Stimulated activated CD4-positive, alpha-beta T cell treated with anti-CD3 and anti-CD28 coated beads, Interleukin-2, amount 100 ng/mL, for 48 hours (primary cell): ENCODE data around the gene SCAP.

ENCODE experiments used
- DNase-seq, 2 donors: peaks; one replicate each; pipeline ENCODE4 v3.0.0-alpha.2; 2020

Gene SCAP

GRCh38 chr3:47412842-47413520 lies 62.8 kb downstream of the SCAP start:
- no peak for DNase-seq

DNA sequence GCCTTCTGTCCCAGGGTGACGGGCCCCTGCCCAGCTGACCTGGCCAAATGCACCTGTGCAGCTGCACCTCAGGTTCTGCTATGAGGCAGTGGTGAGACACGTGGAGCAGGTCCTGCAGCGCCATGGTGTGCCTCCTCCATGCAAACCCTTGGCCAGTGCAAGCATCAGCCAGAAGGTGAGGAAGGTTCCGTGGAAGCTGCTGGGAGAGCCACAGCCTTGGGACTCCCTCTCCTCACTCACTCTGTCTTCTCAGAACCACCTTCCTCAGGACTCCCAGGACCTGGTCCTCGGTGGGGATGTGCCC lies 63.3 kb downstream of the SCAP start:
- no peak for DNase-seq

DNA sequence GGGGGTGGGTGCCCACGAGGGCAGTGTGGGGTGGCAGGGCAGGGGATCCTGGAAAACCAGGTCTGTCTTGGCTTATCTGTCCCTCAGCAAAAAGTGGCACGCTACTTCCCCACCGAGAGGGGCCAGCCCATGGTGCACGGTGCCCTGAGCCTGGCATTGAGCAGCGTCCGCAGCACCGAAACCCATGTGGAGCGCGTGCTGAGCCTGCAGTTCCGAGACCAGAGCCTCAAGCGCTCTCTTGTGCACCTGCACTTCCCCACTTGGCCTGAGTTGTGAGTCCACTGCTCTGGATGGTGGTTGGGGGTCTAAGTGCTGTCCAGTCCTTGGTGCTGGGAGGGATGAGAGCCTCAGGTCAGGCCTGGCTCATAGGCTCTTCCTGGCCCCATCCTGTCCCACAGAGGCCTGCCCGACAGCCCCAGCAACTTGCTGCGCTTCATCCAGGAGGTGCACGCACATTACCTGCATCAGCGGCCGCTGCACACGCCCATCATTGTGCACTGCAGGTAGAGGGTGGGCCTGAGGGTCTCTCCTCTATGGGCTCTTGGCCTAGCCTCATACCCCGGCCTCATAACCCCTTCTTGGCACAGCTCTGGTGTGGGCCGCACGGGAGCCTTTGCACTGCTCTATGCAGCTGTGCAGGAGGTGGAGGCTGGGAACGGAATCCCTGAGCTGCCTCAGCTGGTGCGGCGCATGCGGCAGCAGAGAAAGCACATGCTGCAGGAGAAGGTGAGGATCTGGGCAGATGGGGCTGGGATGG lies 63.9 kb downstream of the SCAP start:
- no peak for DNase-seq

DNA sequence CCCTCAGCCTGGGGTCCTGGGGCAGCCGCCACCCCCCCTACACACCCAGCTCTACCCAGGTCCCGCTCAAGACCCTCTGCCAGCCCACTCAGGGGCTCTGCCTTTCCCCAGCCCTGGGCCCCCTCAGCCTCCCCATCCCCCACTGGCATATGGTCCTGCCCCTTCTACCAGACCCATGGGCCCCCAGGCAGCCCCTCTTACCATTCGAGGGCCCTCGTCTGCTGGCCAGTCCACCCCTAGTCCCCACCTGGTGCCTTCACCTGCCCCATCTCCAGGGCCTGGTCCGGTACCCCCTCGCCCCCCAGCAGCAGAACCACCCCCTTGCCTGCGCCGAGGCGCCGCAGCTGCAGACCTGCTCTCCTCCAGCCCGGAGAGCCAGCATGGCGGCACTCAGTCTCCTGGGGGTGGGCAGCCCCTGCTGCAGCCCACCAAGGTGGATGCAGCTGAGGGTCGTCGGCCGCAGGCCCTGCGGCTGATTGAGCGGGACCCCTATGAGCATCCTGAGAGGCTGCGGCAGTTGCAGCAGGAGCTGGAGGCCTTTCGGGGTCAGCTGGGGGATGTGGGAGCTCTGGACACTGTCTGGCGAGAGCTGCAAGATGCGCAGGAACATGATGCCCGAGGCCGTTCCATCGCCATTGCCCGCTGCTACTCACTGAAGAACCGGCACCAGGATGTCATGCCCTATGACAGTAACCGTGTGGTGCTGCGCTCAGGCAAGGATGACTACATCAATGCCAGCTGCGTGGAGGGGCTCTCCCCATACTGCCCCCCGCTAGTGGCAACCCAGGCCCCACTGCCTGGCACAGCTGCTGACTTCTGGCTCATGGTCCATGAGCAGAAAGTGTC lies 64.7 kb downstream of the SCAP start:
- no peak for DNase-seq

- no peak for DNase-seq
Observed at GRCh38 chr3:47410417-47410720, 65.4 kb downstream of the SCAP start.

GRCh38 chr3:47409688-47410416 lies 65.9 kb downstream of the SCAP start:
- DNase-seq: no peak

GRCh38 chr3:47409284-47409683 lies 66.5 kb downstream of the SCAP start:
- DNase-seq: no peak

GRCh38 chr3:47408839-47409229 lies 66.9 kb downstream of the SCAP start:
- DNase-seq: no peak

DNA sequence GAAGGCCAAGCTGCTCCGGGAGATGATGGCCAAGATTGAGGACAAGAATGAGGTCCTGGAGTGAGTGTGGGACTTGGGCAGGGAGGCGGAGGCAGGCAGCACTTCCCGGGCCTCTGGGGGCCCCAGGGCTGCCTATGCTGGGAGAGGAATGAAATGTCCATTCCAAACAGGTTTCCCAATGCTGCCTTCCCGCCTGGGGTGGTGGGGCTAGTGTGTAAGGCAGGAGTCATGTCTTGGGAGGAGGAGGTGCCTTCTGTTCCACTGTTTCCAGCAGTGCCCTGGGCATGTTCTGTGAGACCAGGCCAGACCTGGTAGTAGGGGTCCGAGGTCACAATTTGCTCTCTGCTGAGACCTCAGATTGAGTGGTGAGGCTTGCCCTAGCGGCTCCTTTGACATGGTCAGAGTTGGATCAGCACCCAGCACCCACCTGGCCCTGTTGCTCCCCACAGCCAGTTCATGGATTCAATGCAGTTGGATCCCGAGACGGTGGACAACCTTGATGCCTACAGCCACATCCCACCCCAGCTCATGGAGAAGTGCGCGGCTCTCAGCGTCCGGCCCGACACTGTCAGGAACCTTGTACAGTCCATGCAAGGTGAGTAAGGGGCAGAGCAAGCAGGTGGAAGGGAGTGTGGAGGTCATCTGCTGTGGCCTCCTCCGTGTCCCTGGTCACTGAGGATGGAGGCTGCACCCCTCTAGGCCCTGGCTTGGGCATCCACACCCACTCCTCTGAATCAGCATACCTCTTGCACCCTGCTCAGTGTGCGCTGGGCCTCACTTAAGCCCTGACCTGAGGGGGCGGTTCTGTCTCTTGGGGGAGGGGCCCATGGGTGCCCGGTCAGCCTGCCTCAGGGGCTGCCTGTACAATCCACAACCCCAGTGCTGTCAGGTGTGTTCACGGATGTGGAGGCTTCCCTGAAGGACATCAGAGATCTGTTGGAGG lies 67.6 kb downstream of the SCAP start:
- DNase-seq: no peak

GRCh38 chr3:47407237-47407636 lies 68.5 kb downstream of the SCAP start:
- DNase-seq: no peak

DNA sequence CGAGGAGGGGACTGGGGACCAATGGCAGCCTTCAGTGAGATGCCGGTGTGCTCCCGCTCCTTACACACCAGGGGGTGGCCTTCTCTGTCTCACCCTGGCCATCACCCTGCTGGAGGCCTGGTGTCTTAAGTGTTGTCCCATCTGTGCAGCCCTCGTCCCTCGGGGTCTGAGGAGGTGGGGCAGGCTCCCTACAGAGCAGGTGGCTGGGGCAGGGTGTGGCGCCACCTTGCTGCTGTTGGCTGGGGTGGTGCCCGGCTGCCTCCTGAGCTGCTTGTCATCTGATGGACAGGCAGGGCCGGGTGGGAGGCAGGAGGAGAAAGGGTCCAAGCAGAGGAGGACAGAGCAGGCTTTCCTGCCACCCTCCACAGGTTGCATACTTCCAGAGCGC lies 69.0 kb downstream of the SCAP start:
- DNase-seq: no peak

DNA sequence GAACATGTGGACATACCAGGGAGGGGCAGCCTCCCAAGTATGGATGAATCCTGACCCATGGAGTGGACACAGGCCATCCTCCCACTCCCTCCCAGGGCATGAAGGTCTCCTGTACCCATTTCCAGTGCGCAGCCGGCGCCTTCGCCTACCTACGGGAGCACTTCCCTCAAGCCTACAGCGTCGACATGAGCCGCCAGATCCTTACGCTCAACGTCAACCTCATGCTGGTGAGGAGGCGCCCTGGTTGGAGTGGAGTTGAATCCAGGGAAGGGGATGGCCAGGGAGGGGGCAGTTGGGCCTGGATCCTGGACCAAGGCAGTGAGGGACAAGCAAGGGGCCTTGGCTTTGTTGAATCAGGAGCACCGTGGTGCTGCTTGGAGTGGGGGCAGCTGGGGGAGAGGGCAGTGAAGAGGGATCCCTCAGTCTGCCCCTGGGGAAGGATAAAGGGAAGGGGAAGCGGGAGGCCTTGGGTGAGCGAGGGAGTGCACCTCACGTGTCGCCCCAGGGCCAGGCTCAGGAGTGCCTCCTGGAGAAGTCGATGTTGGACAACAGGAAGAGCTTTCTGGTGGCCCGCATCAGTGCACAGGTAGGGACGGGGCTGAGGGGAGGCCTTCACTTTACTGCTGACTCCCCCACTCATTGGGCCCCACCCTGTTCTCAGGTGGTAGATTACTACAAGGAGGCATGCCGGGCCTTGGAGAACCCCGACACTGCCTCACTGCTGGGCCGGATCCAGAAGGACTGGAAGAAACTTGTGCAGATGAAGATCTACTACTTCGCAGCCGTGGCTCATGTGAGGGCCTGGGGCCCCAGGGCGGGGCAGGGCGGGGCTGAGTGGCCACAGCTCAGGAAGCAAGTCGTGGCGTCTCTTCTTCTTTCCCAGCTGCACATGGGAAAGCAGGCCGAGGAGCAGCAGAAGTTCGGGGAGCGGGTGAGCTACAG lies 69.7 kb downstream of the SCAP start:
- DNase-seq: no peak

DNA sequence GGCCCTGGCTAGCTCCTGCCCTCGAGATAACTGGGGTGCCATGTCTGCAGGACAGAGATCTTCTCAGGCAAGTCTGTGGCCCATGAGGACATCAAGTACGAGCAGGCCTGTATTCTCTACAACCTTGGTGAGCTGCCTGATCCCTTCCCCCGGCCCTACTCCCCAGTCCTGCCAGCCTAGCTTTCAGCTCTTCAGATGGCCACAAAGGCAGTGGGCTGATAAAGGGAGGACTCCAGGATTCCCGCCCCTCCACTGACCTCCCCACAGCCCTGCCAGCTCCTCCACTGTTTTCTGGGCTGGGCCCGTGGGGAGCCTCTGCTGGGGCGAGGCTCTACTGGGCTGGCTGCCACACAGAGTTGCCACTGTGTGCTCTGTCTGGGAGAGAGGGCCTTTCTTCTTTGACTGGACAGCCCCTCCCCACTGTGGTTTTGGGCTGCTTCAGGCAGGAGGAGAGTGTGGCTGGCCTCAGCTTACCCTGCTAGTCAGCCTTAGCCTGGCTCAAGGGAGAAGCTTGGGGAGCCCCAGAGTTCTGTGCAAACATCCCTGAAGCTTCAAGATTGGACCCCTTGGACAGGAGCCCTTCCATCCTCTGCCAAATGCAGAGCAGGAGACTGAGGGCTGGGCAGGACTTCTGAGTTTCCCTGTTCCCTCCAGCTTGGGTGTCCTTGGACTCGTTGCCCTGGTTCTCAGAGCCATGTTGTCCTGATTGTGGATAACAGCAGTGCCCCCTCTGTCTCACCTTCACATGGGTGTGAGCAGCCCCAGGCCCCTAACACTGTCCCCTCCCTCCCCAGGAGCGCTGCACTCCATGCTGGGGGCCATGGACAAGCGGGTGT lies 70.6 kb downstream of the SCAP start:
- DNase-seq: no peak

GRCh38 chr3:47404431-47404876 lies 71.3 kb downstream of the SCAP start:
- no peak for DNase-seq

DNA sequence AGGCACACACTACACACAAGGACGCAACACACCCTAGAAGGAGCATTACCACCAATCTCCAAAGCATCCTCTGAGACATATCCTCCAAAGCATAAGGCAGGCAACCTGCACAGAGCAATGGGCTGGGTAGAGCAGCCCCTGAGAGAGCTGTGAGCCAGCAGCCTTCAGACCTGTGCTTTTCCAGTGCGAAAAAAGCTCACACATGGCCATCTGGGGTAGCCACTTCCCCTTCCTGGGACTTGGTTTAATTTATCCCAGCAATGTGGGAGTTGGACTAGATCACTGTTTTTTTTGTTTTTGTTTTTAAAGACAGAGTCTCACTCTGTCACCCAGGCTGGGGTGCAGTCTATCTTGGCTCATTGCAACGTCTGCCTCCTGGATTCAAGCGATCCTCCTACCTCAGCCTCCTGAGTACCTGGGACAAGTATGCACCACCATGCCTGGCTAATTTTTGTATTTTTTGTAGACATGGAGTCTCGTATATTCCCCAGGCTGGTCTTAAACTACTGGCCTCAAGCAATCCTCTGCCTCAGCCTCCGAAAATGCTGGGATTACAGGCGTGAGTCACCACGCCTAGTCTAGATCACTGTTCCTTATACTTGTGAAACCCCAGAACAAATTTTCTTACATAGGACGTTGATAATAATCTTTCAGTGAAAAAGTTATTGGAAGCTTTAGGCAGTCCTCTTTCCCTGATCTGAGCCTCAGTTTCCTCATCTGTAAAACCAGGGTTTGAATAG lies 76.0 kb downstream of the SCAP start:
- DNase-seq: no peak

DNA sequence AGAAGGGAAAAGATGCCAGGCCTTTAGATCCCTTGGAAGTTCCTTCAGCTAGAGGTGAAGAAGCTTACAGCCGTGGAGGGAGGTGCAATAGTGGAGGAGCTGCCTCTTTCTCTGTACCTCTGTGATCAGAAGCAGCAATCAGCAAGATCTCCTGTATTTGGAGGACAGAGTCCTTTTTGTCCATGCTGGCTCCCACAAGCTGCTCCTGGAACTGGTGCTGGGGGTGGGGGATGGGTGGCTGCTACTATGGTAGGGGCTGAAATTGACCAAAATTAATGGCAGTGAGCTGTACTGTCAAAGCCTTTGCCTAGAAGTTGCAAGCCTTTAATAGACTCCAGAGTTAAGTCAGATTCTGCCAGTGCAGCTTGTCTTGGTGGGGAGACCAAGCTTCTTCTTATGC lies 76.7 kb downstream of the SCAP start:
- no peak for DNase-seq

DNA sequence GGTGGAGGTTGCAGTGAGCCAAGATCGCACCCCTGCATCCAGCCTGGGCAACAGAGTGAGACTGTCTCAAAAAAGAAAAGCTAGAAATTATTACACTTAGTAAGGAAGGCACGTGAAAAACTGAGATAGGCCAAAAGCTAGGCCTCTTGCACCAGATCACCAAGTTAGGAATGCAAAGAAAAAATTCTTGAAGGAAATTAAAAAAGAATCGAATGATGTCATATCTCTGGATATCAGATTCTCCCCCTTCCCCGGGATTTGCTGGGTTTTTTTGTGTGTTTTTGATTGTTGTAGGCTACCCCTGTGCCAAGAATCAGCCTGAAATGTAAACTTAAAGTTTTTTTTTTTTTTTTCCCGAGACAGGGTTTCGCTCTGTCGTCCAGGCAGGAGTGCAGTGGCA lies 77.5 kb downstream of the SCAP start:
- no peak for DNase-seq

GRCh38 chr3:47394881-47395280 lies 80.9 kb downstream of the SCAP start:
- no peak for DNase-seq

DNA sequence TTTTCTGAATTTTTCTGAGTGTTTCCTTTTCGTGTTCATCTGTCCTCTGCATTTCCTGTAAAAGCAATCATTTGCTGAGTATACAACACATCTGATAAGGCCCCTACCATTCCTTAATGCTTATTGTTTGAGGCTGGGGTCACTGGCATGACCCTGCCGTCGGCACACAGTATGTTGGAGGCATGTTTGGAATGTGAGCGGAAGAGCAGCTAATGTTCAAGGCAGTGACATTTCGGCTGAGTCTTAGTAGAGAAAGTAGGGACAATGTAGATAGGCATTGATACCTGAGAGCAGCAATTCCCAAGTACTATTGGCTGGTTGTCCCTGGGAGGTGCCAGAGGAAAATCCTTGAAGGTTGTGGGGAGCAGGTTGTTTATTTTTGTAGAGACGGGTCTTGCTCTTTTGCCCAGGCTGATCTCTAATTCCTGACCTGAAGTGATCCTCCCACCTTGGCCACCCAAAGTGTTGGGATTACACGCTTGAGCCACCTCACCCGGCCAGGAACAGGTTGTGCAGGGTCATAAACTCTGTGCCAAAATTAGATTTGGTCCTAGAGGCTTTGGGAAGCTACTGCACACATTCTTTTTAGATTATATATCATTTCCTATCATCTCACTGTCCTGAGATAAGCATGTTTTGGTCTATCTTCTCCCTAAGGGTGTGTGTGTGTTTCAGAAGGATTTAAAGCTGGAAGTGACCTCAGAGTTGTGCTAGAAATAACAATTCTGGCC lies 81.4 kb downstream of the SCAP start:
- no peak for DNase-seq
